NB4 (cell line): ENCODE measurements around the gene LSM11.

Experiments used
- DNase-seq: peaks from one replicate; pipeline ENCODE4 v3.0.0; 2010; ENCODE audit warnings: low read depth
- H3K4me3 ChIP-seq: one replicate; pipeline ENCODE4 v1.5.1; 2011; ENCODE audit warnings: mild to moderate bottlenecking, low read depth, low read length, moderate library complexity
- CTCF ChIP-seq: IDR thresholded peaks from one replicate; pipeline ENCODE4 v1.5.1; 2012; ENCODE audit warnings: low read depth, low read length
- MAX ChIP-seq: IDR thresholded peaks from 2 replicates; pipeline ENCODE4 v1.6.1; 2011; ENCODE audit warnings: low read depth, low read length
- MYC ChIP-seq: IDR thresholded peaks from 2 replicates; pipeline ENCODE4 v1.6.1; 2011; ENCODE audit warnings: low read depth, low read length
- POLR2A ChIP-seq: IDR thresholded peaks from 2 replicates; pipeline ENCODE4 v1.6.1; 2011; ENCODE audit warnings: mild to moderate bottlenecking; ENCODE audit not compliant: insufficient read length; ENCODE audit errors: extremely low read depth

The LSM11 gene

GRCh38 chr5:157766442-157766841 is 22.9 kb downstream of the LSM11 start:
- no peak for DNase-seq
- no peak for TF ChIP-seq POLR2A
- H3K4me3 ChIP-seq: no peak overlapping the region

- no peak overlapping the region for H3K4me3 ChIP-seq
- no peak for DNase-seq
- TF ChIP-seq MAX (no peak), CTCF (no peak), MYC (no peak)
These were observed 23.4 kb downstream of the LSM11 start for GRCh38 chr5:157766902-157767301.

- TF ChIP-seq MAX: no peak
- TF ChIP-seq POLR2A: no peak
- no peak for TF ChIP-seq CTCF
- no peak for TF ChIP-seq MYC
- DNase-seq: no peak
These were observed 24.2 kb downstream of the LSM11 start for GRCh38 chr5:157767689-157768088.

GRCh38 chr5:157770665-157771064 is 27.2 kb downstream of the LSM11 start:
- TF ChIP-seq MYC: no peak
- no peak for TF ChIP-seq POLR2A
- TF ChIP-seq MAX: no peak
- no peak for TF ChIP-seq CTCF
- H3K4me3 ChIP-seq: no peak overlapping the region
- no peak for DNase-seq

More at GRCh38 chr5:157767689-157768088, 24.2 kb downstream of the LSM11 start:
- no peak overlapping the region for H3K4me3 ChIP-seq

GRCh38 chr5:157772127-157772526 is 28.6 kb downstream of the LSM11 start:
- no peak overlapping the region for H3K4me3 ChIP-seq
- DNase-seq: no peak
- no peak for TF ChIP-seq MAX
- no peak for TF ChIP-seq CTCF
- no peak for TF ChIP-seq POLR2A
- TF ChIP-seq MYC: no peak

- no peak for TF ChIP-seq POLR2A
- no peak for TF ChIP-seq MAX
- no peak for TF ChIP-seq CTCF
- TF ChIP-seq MYC: no peak
- DNase-seq: no peak
- H3K4me3 ChIP-seq: no peak overlapping the region
These were observed 34.8 kb downstream of the LSM11 start for GRCh38 chr5:157778121-157778805.
